Glutamatergic neuron (in vitro differentiated cells): ENCODE data around the gene ITGA2B. TPM values are rescaled to one million over a fixed set of nuclear protein-coding genes. Genes with fewer than 3 reads are reported as not detected.
"Not testable (repeated sequence)": the region's sequence is repeated elsewhere in the genome, so short reads cannot be mapped to it uniquely, and the experiment has no call there.

Experiments
- DNase-seq: peaks from one replicate; pipeline ENCODE4 v3.0.0; 2022
- H3K27ac Mint-ChIP-seq: one replicate; pipeline ENCODE4 v1.8.0; 2020; ENCODE audit warnings: mild to moderate bottlenecking, mixed read lengths, inconsistent platforms; ENCODE audit not compliant: unreplicated experiment
- H3K27me3 Mint-ChIP-seq: one replicate; pipeline ENCODE4 v1.8.0; 2020; ENCODE audit warnings: mild to moderate bottlenecking, moderate library complexity, mixed read lengths, inconsistent platforms; ENCODE audit not compliant: unreplicated experiment
- H3K36me3 Mint-ChIP-seq: one replicate; pipeline ENCODE4 v1.8.0; 2020; ENCODE audit warnings: mild to moderate bottlenecking, mixed read lengths, inconsistent platforms; ENCODE audit not compliant: unreplicated experiment
- H3K4me1 Mint-ChIP-seq: one replicate; pipeline ENCODE4 v1.8.0; 2020; ENCODE audit warnings: mild to moderate bottlenecking, low read depth, mixed read lengths, inconsistent platforms; ENCODE audit not compliant: unreplicated experiment
- H3K4me3 Mint-ChIP-seq: one replicate; pipeline ENCODE4 v1.8.0; 2020; ENCODE audit warnings: mild to moderate bottlenecking, mixed read lengths, inconsistent platforms; ENCODE audit not compliant: unreplicated experiment
- H3K9me3 Mint-ChIP-seq: one replicate; pipeline ENCODE4 v1.8.0; 2020; ENCODE audit warnings: mild to moderate bottlenecking, moderate library complexity, mixed read lengths, inconsistent platforms; ENCODE audit not compliant: unreplicated experiment
- CTCF ChIP-seq: fragments of 200-600 bp; sonication (generic); IDR thresholded peaks from one replicate; pipeline ENCODE4 v1.5.0; 2021; ENCODE audit not compliant: partially characterized antibody, unreplicated experiment
- total RNA-seq: library from RNA; stranded (reverse); fragmentation: NEBNext Ultra II Directional; extraction: Animal tissue kit (Norgen Biotek cat#: 25700); gene quantifications from one replicate; pipeline ENCODE4 v1.2.1, GENCODE V29; 2021; ENCODE audit not compliant: unreplicated experiment

ITGA2B gene
- total RNA-seq, 1 donor from 2014 or later = 7.1 TPM

- Mint-ChIP-seq H3K4me1 (no peaks in the 10 kb centered on the region), H3K9me3 (peaks cover 2% of the 10 kb centered on the region), H3K36me3 (no peaks in the 10 kb centered on the region), H3K27me3 (peaks cover 3% of the 10 kb centered on the region), H3K27ac (no peak overlapping the region), H3K4me3 (no peak overlapping the region)
- TF ChIP-seq CTCF = peak; percentile 62
- DNase-seq = peak; percentile 64
Observed at GRCh38 chr17:44376124-44376523, 13.3 kb downstream of the ITGA2B start.

- Mint-ChIP-seq H3K36me3 (no peaks in the 10 kb centered on the region), H3K9me3 (peaks cover 2% of the 10 kb centered on the region), H3K27ac (no peak overlapping the region), H3K27me3 (peaks cover 3% of the 10 kb centered on the region), H3K4me1 (no peaks in the 10 kb centered on the region), H3K4me3 (no peak overlapping the region)
- no peak for TF ChIP-seq CTCF
- no peak for DNase-seq
Observed at GRCh38 chr17:44375196-44376017, 14.0 kb downstream of the ITGA2B start.

GRCh38 chr17:44374306-44375195 is 14.9 kb downstream of the ITGA2B start:
- TF ChIP-seq CTCF = no peak
- Mint-ChIP-seq H3K27ac (no peak overlapping the region), H3K4me3 (no peak overlapping the region), H3K4me1 (no peaks in the 10 kb centered on the region), H3K27me3 (peaks cover 3% of the 10 kb centered on the region), H3K36me3 (no peaks in the 10 kb centered on the region), H3K9me3 (peaks cover 4% of the 10 kb centered on the region)
- no peak for DNase-seq

GRCh38 chr17:44372036-44372435 is 17.4 kb downstream of the ITGA2B start:
- no peak for DNase-seq
- H3K9me3 Mint-ChIP-seq = peaks cover 4% of the 10 kb centered on the region
- no peaks in the 10 kb centered on the region for H3K4me1 Mint-ChIP-seq
- peaks cover 5% of the 10 kb centered on the region for H3K27me3 Mint-ChIP-seq
- H3K4me3 Mint-ChIP-seq = no peak overlapping the region
- no peaks in the 10 kb centered on the region for H3K36me3 Mint-ChIP-seq
- no peak overlapping the region for H3K27ac Mint-ChIP-seq
- no peak for TF ChIP-seq CTCF

- H3K9me3 Mint-ChIP-seq, H3K27ac Mint-ChIP-seq, H3K36me3 Mint-ChIP-seq, H3K4me3 Mint-ChIP-seq, H3K4me1 Mint-ChIP-seq, DNase-seq: not testable (repeated sequence)
- peaks cover 10% of the 10 kb centered on the region for H3K27me3 Mint-ChIP-seq
Observed at GRCh38 chr17:44369414-44370023, 19.9 kb downstream of the ITGA2B start.

GRCh38 chr17:44368391-44369243 is 20.8 kb downstream of the ITGA2B start:
- not testable (repeated sequence) for H3K36me3 Mint-ChIP-seq, H3K9me3 Mint-ChIP-seq, H3K4me1 Mint-ChIP-seq, H3K27ac Mint-ChIP-seq, H3K4me3 Mint-ChIP-seq, DNase-seq
- peaks cover 14% of the 10 kb centered on the region for H3K27me3 Mint-ChIP-seq
